Measurements from ENCODE around the gene CXCL17. TPM values are rescaled to one million over a fixed set of nuclear protein-coding genes. Genes with fewer than 3 reads are reported as not detected.

The CXCL17 gene
- total RNA-seq, 1 donor from 2014 or later: 2.9 TPM

Small RNAs within 50 kb of the gene (small RNA-seq; reads per million reads assigned to genes)
- not detected for gene RNU4-60P

Other genes with a start within 250 kb of the CXCL17 start
- 25.3 TPM for gene DEDD2, start 225.3 kb downstream of the CXCL17 start, total RNA-seq
- 6.1 TPM for gene ZNF526, start 222.6 kb downstream of the CXCL17 start, total RNA-seq
- gene GSK3A, start 200.3 kb downstream of the CXCL17 start, total RNA-seq: 21.1 TPM
- 44.7 TPM for gene ERF, start 187.8 kb downstream of the CXCL17 start, total RNA-seq
- 36.1 TPM for gene CIC, start 173.7 kb downstream of the CXCL17 start, total RNA-seq
- gene PRR19, start 140.8 kb downstream of the CXCL17 start, total RNA-seq: not detected
- gene PAFAH1B3, start 140.3 kb downstream of the CXCL17 start, total RNA-seq: 21.9 TPM
- gene TMEM145, start 129.6 kb downstream of the CXCL17 start, total RNA-seq: not detected
- 13.5 TPM for gene MEGF8, start 117.3 kb downstream of the CXCL17 start, total RNA-seq
- gene CNFN, start 52.6 kb downstream of the CXCL17 start, total RNA-seq: 106 TPM
- gene LIPE, start 15.6 kb downstream of the CXCL17 start, total RNA-seq: 102 TPM
- 24.3 TPM for gene CEACAM1, start 85.5 kb upstream of the CXCL17 start, total RNA-seq
- not detected for gene CEACAM8, start 152.0 kb upstream of the CXCL17 start, total RNA-seq

Measured in vagina (tissue), 1 donor.